Lower leg skin (tissue), 3 donors: Measurements from ENCODE around the gene HOXB1.

ENCODE experiments used
- POLR2A ChIP-seq, 2 donors: fragments of 450-650 bp; IDR thresholded peaks; one replicate each; pipeline ENCODE4 v1.6.1; 2016 to 2017; ENCODE audit warnings: antibody characterized with exemption in 2 of 2, mild to moderate bottlenecking in 1 of 2, moderate library complexity in 1 of 2
- TF ChIP-seq, protein P1 (sequence below), 3 donors: fragments of 450-650 bp; IDR thresholded peaks; one replicate each; pipeline ENCODE4 v1.5.1; 2016; ENCODE audit warnings: antibody characterized with exemption in 3 of 3, mild to moderate bottlenecking in 3 of 3, moderate library complexity in 2 of 3

GRCh38 chr17:48562934-48563333 is 32.1 kb upstream of the HOXB1 start:
- no peak for TF ChIP-seq POLR2A (IDR thresholded peaks at IDR 0.05)
- TF ChIP-seq, protein P1, sequence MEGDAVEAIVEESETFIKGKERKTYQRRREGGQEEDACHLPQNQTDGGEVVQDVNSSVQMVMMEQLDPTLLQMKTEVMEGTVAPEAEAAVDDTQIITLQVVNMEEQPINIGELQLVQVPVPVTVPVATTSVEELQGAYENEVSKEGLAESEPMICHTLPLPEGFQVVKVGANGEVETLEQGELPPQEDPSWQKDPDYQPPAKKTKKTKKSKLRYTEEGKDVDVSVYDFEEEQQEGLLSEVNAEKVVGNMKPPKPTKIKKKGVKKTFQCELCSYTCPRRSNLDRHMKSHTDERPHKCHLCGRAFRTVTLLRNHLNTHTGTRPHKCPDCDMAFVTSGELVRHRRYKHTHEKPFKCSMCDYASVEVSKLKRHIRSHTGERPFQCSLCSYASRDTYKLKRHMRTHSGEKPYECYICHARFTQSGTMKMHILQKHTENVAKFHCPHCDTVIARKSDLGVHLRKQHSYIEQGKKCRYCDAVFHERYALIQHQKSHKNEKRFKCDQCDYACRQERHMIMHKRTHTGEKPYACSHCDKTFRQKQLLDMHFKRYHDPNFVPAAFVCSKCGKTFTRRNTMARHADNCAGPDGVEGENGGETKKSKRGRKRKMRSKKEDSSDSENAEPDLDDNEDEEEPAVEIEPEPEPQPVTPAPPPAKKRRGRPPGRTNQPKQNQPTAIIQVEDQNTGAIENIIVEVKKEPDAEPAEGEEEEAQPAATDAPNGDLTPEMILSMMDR (IDR thresholded peaks at IDR 0.05): no peak
